ENCODE measurements around the gene LRCH3.
"Not testable (repeated sequence)": the region's sequence is repeated elsewhere in the genome, so short reads cannot be mapped to it uniquely, and the experiment has no call there.

LRCH3 gene

GRCh38 chr3:197837282-197837681 is 46.2 kb downstream of the LRCH3 start:
- no peak for DNase-seq

GRCh38 chr3:197841789-197842188 is 50.7 kb downstream of the LRCH3 start:
- no peak for DNase-seq

- DNase-seq: no peak
These were observed 55.4 kb downstream of the LRCH3 start for GRCh38 chr3:197846491-197846890.

DNA sequence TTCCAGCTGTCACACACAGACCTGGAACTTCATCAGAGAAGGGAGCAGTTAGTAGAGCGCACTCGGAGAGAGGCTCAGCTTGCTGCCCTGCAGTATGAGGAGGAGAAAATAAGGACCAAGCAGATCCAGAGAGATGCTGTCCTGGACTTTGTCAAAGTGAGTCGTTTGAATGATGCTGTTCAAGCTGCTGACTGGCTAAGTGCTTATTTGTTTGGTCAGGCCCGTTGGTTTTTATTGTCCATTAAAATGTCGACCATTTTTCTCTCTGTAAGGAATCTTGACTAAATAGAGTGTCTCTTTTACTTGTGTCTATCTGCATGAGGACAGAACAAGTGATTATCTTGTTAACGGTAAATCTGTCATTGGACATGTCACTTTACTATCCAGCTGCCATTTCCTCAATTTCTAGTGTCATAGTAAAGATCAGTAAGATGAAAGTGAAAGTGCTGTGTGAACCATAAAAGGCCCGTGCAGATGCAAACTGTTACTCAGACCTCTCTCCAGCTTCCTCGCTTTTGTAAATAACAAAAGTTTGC is 56.9 kb downstream of the LRCH3 start:
- peak; percentile 47 for DNase-seq

DNA sequence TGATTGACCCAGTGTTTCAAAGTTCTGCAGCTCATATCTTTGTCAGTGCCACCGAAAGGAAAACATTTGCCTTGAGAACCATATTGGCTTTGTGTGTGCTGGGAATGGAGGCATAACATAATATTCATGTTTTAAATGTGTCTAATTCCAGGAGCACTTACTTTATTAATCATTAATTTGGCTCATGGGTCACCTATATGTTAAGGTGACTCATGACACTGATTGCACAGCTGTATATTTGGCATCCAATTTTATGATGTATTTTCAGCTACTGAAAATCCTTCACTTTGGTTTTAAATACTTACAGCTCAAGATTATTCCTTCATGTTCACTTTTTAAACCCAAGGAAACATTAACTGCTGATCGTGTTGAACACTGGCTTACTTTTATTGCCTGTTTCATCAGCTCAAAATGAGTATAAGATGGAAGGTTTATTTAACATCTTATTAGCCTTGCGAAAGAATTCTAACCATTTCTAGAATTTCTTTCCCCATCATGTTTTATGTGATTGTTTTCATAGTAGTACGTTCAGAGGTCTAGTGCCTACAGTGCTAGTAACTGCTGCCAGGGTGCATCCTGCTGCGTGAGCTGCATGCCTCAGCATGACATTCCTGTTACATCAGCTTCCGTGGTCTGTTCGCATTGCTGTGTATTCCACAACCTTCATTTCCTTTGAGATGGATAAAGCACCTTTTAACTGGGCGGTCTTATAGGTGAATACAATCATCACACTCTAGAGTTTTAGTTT is 63.7 kb downstream of the LRCH3 start:
- DNase-seq: no peak

GRCh38 chr3:197855571-197855970 is 64.5 kb downstream of the LRCH3 start:
- no peak for DNase-seq

- no peak for DNase-seq
These were observed 65.3 kb downstream of the LRCH3 start for GRCh38 chr3:197856199-197856816.

- no peak for DNase-seq
These were observed 67.1 kb downstream of the LRCH3 start for GRCh38 chr3:197858133-197858532.

DNA sequence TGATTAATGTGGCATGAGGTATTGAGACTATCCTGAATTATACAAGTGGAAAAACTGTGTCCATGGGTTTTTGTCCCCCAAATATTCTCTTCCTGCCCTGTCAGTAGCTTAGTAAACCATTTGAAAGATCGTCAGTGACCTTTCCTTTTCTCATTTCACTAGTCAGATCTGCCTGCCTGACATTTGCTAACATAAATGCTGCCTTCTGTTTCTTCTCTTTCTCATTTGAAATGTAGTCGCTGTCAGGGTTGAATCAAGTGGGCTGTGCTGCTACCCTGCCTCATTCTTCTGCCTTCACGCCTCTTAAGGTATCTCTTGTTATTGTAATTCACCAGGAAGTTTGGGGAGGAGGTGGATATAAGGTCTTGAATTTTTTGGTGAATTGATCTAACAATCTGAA is 67.5 kb downstream of the LRCH3 start:
- no peak for DNase-seq

DNA sequence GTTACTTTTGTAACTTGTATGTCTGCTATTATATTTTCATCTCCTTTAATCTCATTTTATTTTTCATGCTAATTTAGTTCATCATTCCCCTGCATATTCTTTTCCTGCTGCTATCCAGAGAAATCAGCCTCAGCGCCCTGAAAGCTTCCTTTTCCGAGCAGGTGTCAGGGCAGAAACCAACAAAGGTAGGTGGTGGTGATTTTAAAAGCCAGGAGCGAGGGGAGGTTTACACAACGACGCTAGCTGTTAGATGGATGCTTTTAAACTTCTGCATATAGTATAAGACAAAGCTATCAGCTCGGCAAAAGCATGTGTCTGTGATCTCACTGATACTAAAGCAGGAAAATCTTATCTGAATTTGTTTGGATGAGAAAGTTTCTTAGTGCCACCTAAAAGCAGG is 75.0 kb downstream of the LRCH3 start:
- no peak for DNase-seq

- no peak for DNase-seq
These were observed 82.3 kb downstream of the LRCH3 start for GRCh38 chr3:197873329-197873728.

DNA sequence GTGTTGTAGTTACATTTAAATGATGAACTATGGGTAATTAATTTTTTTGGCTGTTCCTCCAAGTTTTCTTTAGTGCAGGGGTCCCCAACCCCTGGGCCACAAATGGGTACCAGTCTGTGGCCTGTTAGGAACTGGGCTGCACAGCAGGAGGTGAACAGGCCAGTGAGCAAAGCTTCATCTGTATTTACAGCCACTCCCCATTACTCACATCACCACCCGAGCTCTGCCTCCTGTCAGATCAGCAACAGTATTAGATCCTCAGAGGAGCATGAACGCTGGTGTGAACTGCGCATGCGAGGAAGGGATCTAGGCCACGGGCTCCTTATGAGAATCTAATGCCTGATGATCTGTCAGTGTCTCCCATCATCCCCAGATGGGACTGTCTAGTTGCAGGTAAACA is 83.0 kb downstream of the LRCH3 start:
- DNase-seq: no peak

- DNase-seq: no peak
These were observed 83.6 kb downstream of the LRCH3 start for GRCh38 chr3:197874653-197875052.

DNA sequence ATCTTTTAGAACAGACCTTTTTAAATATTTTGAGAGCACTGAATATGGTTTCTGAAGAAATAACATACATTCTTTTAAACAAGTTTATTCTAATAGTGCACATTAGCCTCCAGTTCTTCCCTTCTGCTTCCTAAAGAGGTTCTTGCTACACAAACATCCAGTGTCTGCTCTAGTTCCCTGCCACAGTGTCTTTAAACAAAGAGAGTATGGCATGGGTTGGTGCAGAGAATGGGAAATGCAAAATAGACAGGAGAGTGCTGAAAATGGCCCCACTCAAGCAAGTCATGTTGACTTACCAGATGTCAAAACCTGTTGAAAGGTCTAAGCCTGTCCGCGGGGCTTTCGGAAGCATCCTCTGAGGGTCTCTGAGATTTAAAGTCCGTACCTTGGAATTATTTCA is 86.8 kb downstream of the LRCH3 start:
- DNase-seq: no peak

GRCh38 chr3:197878427-197878826 is 87.4 kb downstream of the LRCH3 start:
- DNase-seq: no peak

DNA sequence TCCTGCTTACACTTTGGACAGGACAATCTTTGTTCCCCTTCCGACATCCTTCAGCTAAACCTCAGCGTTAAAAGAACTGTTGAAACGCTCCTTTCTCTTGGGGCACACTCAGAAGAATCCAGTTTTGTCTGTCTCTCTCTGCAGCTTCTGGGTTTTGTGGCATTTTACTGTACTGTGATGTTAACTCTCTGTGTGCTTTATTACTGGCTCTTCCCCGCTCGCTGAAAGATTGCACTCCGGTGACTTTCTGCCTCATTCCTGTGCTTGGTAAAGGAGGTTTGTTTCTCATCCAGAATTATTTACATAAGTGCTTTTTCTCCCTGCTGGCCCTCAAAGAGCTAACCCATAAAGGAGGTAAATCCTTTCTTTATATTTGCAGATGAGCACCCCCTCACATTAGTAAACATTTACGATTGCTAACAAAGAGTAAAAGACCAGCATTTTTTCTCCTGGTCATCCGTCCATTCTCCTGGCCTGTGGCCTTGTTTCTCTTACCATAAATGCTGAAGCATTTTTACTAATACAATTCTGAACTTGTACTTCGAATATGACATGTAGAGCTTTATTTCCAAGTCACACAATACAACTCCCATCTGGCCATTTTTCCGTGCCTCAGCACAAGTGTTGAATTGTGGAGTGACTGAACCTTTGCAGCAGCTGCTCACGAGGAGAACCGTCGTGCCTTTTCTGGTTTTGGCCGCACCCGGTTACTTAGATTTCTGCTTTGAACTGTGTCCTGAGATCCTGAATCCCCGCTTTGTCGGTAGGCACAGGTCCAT is 89.6 kb downstream of the LRCH3 start:
- DNase-seq: no peak

- no peak for DNase-seq
These were observed 90.4 kb downstream of the LRCH3 start for GRCh38 chr3:197881270-197881969.

GRCh38 chr3:197881970-197882338 is 90.9 kb downstream of the LRCH3 start:
- no peak for DNase-seq

DNA sequence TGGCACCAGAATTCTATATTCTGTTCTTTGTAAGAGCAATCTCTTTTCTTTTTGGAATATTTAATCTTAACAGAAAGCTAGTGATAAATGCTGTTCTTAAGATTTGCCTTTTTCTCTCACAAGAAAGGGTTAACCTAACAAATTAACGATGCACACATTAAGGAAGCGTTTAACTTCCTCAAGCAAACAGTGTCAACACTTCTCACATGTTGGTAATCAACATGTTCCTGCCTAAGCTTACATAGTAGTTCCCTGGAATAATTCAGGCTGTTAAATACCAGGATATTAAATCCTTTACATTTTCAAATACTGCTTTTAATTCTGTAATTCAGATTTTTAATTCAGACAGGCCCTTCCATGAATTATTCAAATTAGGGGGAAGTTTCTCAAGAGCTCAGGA is 91.5 kb downstream of the LRCH3 start:
- no peak for DNase-seq

DNA sequence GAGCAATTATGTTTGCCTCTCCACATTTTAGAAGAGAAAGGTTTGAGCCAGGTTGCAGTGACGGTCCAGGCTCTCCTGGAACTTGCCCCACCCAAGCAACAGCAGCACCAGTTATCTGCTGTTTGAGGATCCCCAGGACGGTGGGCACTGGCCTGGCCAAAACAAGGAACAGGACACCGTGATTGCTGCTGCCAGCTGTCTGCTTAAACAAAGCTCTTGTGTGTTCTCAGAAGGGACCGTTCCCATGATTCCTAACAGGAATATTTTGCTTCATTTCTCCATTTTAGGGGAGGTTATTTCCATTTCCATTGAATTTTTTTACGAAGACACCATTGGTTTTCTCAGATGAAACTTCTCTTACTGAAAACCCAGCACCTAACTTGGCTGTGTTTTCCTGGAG is 92.5 kb downstream of the LRCH3 start:
- no peak for DNase-seq

- not testable (repeated sequence) for DNase-seq
These were observed 93.3 kb downstream of the LRCH3 start for GRCh38 chr3:197884330-197884729.

DNA sequence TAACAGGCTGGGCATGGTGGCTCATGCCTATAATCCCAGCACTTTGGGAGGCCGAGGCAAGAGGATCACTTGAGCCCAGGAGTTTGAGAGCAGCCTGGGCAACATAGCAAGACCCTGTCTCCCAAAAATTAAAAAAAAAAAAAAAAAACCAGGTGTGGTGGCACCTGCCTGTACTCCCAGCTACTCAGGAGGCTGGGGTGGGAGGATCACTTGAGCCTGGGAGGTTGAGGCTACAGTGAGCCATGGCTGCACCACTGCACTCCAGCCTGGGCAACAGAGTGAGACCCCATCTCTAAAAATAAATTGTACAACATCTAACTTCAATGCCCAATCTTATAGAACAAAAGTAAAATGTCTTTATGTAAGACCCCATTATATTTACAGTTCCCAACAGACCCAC is 95.0 kb downstream of the LRCH3 start:
- not testable (repeated sequence) for DNase-seq

DNA sequence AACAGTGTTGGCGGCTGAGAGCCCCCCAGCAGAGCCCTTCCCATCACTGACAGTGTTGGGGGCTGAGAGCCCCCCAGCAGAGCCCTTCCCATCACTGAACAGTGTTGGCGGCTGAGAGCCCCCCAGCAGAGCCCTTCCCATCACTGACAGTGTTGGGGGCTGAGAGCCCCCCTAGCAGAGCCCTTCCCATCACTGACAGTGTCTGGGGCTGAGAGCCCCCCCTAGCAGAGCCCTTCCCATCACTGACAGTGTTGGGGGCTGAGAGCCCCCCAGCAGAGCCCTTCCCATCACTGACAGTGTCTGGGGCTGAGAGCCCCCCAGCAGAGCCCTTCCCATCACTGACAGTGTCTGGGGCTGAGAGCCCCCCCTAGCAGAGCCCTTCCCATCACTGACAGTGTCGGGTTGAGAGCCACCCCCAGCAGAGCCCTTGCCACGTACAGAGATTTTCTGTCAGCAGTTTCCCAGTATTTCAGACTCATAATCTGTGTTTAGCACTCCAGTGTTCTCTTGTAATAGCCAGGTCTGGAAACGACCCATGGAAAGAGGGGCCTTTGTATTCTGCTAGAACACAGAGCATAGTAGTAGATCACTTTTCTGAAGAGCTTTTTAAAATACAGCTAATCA is 96.5 kb downstream of the LRCH3 start:
- not testable (repeated sequence) for DNase-seq
